Endodermal cell (in vitro differentiated cells): ENCODE measurements around the gene TGFBR3. TPM values are rescaled to one million over a fixed set of nuclear protein-coding genes. Genes with fewer than 3 reads are reported as not detected.

Source experiments
- DNase-seq: peaks from one replicate; pipeline ENCODE4 v3.0.0-alpha.2; 2017
- H3K27ac ChIP-seq: 2 replicates; pipeline ENCODE4 v1.5.1; 2013; ENCODE audit warnings: mild to moderate bottlenecking, low read depth, low read length, moderate library complexity
- H3K27me3 ChIP-seq: 2 replicates; pipeline ENCODE4 v1.6.1; 2013; ENCODE audit warnings: mild to moderate bottlenecking, low read length, moderate library complexity; ENCODE audit not compliant: insufficient read depth, control insufficient read depth, poor library complexity, severe bottlenecking
- H3K36me3 ChIP-seq: 2 replicates; pipeline ENCODE4 v1.7.0; 2013; ENCODE audit warnings: mild to moderate bottlenecking, low read length, moderate library complexity; ENCODE audit not compliant: control insufficient read depth, insufficient read depth
- H3K4me1 ChIP-seq: one replicate; pipeline ENCODE4 v1.7.0; 2013; ENCODE audit warnings: low read length; ENCODE audit not compliant: control insufficient read depth, insufficient read depth
- H3K4me3 ChIP-seq: 2 replicates; pipeline ENCODE4 v1.5.1; 2013; ENCODE audit warnings: mild to moderate bottlenecking, low read length, moderate library complexity
- H3K9ac ChIP-seq: 2 replicates; pipeline ENCODE4 v1.6.1; 2013; ENCODE audit warnings: mild to moderate bottlenecking, low read length, moderate library complexity; ENCODE audit not compliant: poor library complexity, severe bottlenecking; ENCODE audit errors: extremely low read depth
- H3K9me3 ChIP-seq: 2 replicates; pipeline ENCODE4 v1.6.1; 2013; ENCODE audit warnings: mild to moderate bottlenecking, low read length, moderate library complexity; ENCODE audit not compliant: control insufficient read depth
- H3K27ac Mint-ChIP-seq: 2 replicates; pipeline ENCODE4 v1.8.0; 2020; ENCODE audit warnings: mixed read lengths
- H3K27me3 Mint-ChIP-seq: 2 replicates; pipeline ENCODE4 v1.8.0; 2021; ENCODE audit warnings: mild to moderate bottlenecking, mixed read lengths; ENCODE audit not compliant: insufficient read depth
- H3K36me3 Mint-ChIP-seq: 2 replicates; pipeline ENCODE4 v1.8.0; 2020; ENCODE audit warnings: low read depth, mixed read lengths
- H3K4me1 Mint-ChIP-seq: 2 replicates; pipeline ENCODE4 v1.8.0; 2020; ENCODE audit warnings: mixed read lengths
- H3K4me3 Mint-ChIP-seq: 2 replicates; pipeline ENCODE4 v1.8.0; 2020; ENCODE audit warnings: mild to moderate bottlenecking, moderate library complexity, mixed read lengths
- H3K9me3 Mint-ChIP-seq: 2 replicates; pipeline ENCODE4 v1.8.0; 2020; ENCODE audit warnings: mild to moderate bottlenecking, mixed read lengths
- CTCF ChIP-seq: fragments of 200-600 bp; sonication (generic); conservative IDR thresholded peaks from 2 replicates; pipeline ENCODE4 v1.5.0; 2021; ENCODE audit warnings: antibody characterized with exemption, mild to moderate bottlenecking
- WGBS, 2 experiments: methylation state at CpG; one replicate each; pipeline versions ENCODE4 v1.1.5 to v1.1.7; 2013; ENCODE audit warnings: missing lambda C conversion rate in 2 of 2, mixed read lengths in 1 of 2; ENCODE audit not compliant: insufficient coverage in 1 of 2, insufficient read length in 1 of 2; 5-methylcytosine and 5-hydroxymethylcytosine counted together
- total RNA-seq, 2 donors: library from RNA; stranded (reverse); fragmentation: NEBNext Ultra II Directional in 1 of 2; extraction: Animal tissue kit (Norgen Biotek cat#: 25700) in 1 of 2; gene quantifications; 2 replicates in 1 of 2; 3 replicates in 1 of 2; pipeline ENCODE4 v1.2.1, GENCODE V29; 2021

Gene TGFBR3
- total RNA-seq, 2 donors from 2014 or later, result 8.1 to 8.5 TPM

DNA sequence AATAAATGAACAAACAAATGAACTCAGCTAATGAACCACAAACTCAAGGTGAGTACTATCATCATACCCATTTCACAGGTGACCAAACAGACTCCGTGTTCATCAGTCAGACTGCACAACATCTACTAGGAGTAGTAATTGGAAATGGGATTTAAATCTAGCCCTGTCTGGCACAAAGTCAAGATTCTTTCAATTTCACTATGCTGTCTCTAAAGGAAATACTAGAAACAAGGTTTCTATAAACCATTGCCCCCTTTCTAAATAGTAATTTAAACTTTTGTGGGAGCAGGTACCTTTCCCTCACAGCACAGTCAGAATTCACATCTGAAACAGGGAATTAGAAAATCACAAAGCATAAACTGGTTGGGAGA lies 160.3 kb downstream of the TGFBR3 start:
- no peaks in the 10 kb centered on the region for H3K4me1 ChIP-seq
- H3K9me3 ChIP-seq, result no peaks in the 10 kb centered on the region
- no peak overlapping the region for H3K27ac ChIP-seq
- DNase-seq, result no peak
- Mint-ChIP-seq H3K4me1 (no peaks in the 10 kb centered on the region), H3K27me3 (no peaks in the 10 kb centered on the region), H3K27ac (no peak overlapping the region), H3K9me3 (no peaks in the 10 kb centered on the region), H3K4me3 (no peak overlapping the region), H3K36me3 (no peaks in the 10 kb centered on the region)
- no peak for TF ChIP-seq CTCF
- no peaks in the 10 kb centered on the region for H3K36me3 ChIP-seq
- no peak overlapping the region for H3K9ac ChIP-seq
- H3K27me3 ChIP-seq, result no peaks in the 10 kb centered on the region
- no peak overlapping the region for H3K4me3 ChIP-seq
- 100% methylated on average over 1 of the region's 1 CpG for WGBS, 2 experiments

- no peak overlapping the region for H3K4me3 ChIP-seq
- Mint-ChIP-seq H3K36me3 (peaks cover 1% of the 10 kb centered on the region), H3K27me3 (no peaks in the 10 kb centered on the region), H3K4me3 (no peak overlapping the region), H3K4me1 (no peaks in the 10 kb centered on the region), H3K9me3 (no peaks in the 10 kb centered on the region), H3K27ac (no peak overlapping the region)
- H3K36me3 ChIP-seq, result no peaks in the 10 kb centered on the region
- no peak for DNase-seq
- TF ChIP-seq CTCF, result no peak
- no peaks in the 10 kb centered on the region for H3K27me3 ChIP-seq
- H3K9me3 ChIP-seq, result no peaks in the 10 kb centered on the region
- WGBS, 2 experiments, result 73% methylated on average over 2 of the region's 2 CpGs; no CpG with 5 or more reads in 1 of the 2 experiments
- no peaks in the 10 kb centered on the region for H3K4me1 ChIP-seq
- H3K9ac ChIP-seq, result no peak overlapping the region
- H3K27ac ChIP-seq, result no peak overlapping the region
Observed at GRCh38 chr1:91724644-91725043, 161.3 kb downstream of the TGFBR3 start.

- Mint-ChIP-seq H3K27me3 (no peaks in the 10 kb centered on the region), H3K36me3 (peaks cover 5% of the 10 kb centered on the region), H3K9me3 (no peaks in the 10 kb centered on the region), H3K4me1 (no peaks in the 10 kb centered on the region), H3K27ac (no peak overlapping the region), H3K4me3 (no peak overlapping the region)
- H3K27me3 ChIP-seq, result no peaks in the 10 kb centered on the region
- no peaks in the 10 kb centered on the region for H3K4me1 ChIP-seq
- H3K4me3 ChIP-seq, result no peak overlapping the region
- H3K9ac ChIP-seq, result no peak overlapping the region
- DNase-seq, result no peak
- H3K27ac ChIP-seq, result no peak overlapping the region
- H3K36me3 ChIP-seq, result no peaks in the 10 kb centered on the region
- no peak for TF ChIP-seq CTCF
- no peaks in the 10 kb centered on the region for H3K9me3 ChIP-seq
- WGBS, 2 experiments, result 67 to 94% methylated on average over 1 of the region's 1 CpG
Observed at GRCh38 chr1:91724231-91724630, 161.7 kb downstream of the TGFBR3 start.
